ENCODE results near the gene MRPS27.
A peak's percentile ranks its signal among the peaks of the same experiment; 100 is the strongest.

The MRPS27 gene

GRCh38 chr5:72231991-72232703 is 87.9 kb downstream of the MRPS27 start:
- no peak for DNase-seq (ENCODE audit: low spot score)

- DNase-seq (ENCODE audit: low spot score), result no peak
These were observed 91.1 kb downstream of the MRPS27 start for GRCh38 chr5:72228960-72229359.

GRCh38 chr5:72226950-72227349 is 93.1 kb downstream of the MRPS27 start:
- no peak for DNase-seq (ENCODE audit: low spot score)

- DNase-seq (ENCODE audit: low spot score), result no peak
These were observed 94.3 kb downstream of the MRPS27 start for GRCh38 chr5:72225741-72226140.

GRCh38 chr5:72224946-72225463 is 95.0 kb downstream of the MRPS27 start:
- DNase-seq (ENCODE audit: low spot score), result no peak

- DNase-seq (ENCODE audit: low spot score), result no peak
These were observed 96.7 kb downstream of the MRPS27 start for GRCh38 chr5:72223371-72223770.

GRCh38 chr5:72222521-72222920 is 97.5 kb downstream of the MRPS27 start:
- no peak for DNase-seq (ENCODE audit: low spot score)

GRCh38 chr5:72221541-72221940 is 98.5 kb downstream of the MRPS27 start:
- DNase-seq (ENCODE audit: low spot score), result no peak

GRCh38 chr5:72221099-72221498 is 98.9 kb downstream of the MRPS27 start:
- DNase-seq (ENCODE audit: low spot score), result no peak

GRCh38 chr5:72216756-72217155 is 103.3 kb downstream of the MRPS27 start:
- no peak for DNase-seq (ENCODE audit: low spot score)

- DNase-seq (ENCODE audit: low spot score), result no peak
These were observed 105.9 kb downstream of the MRPS27 start for GRCh38 chr5:72214168-72214567.

- DNase-seq (ENCODE audit: low spot score), result peak; percentile 25
These were observed 106.6 kb downstream of the MRPS27 start for GRCh38 chr5:72213482-72213881.

- DNase-seq (ENCODE audit: low spot score), result no peak
These were observed 107.9 kb downstream of the MRPS27 start for GRCh38 chr5:72212171-72212570.

GRCh38 chr5:72210888-72211678 is 109.0 kb downstream of the MRPS27 start:
- peak; percentile 85 for DNase-seq (ENCODE audit: low spot score)

GRCh38 chr5:72209147-72210115 is 110.6 kb downstream of the MRPS27 start:
- DNase-seq (ENCODE audit: low spot score), result peak; percentile 60

GRCh38 chr5:72208324-72208926 is 111.6 kb downstream of the MRPS27 start:
- no peak for DNase-seq (ENCODE audit: low spot score)

GRCh38 chr5:72206994-72207393 is 113.0 kb downstream of the MRPS27 start:
- no peak for DNase-seq (ENCODE audit: low spot score)

GRCh38 chr5:72206160-72206559 is 113.9 kb downstream of the MRPS27 start:
- DNase-seq (ENCODE audit: low spot score), result no peak

GRCh38 chr5:72205431-72206009 is 114.5 kb downstream of the MRPS27 start:
- DNase-seq (ENCODE audit: low spot score), result no peak

GRCh38 chr5:72204946-72205345 is 115.1 kb downstream of the MRPS27 start:
- no peak for DNase-seq (ENCODE audit: low spot score)

GRCh38 chr5:72203251-72203845 is 116.7 kb downstream of the MRPS27 start:
- DNase-seq (ENCODE audit: low spot score), result no peak

Measured in kidney tubule cell (primary cell).